K562 (cell line): Measurements from ENCODE around the gene POLR3E. TPM values are rescaled to one million over a fixed set of nuclear protein-coding genes. Genes with fewer than 3 reads are reported as not detected.

Source experiments
- ATAC-seq: fragments of 200-7000 bp; cut with Tn5 transposase; 3 replicates; pipeline ENCODE4 v1.9.1; 2020; ENCODE audit warnings: moderate library complexity
- BruUV-seq: library from RNA; stranded (reverse); fragments of 400-500 nt; replicated peaks from 2 replicates; lab custom pipeline; 2021; lab: Mats Ljungman, UMichigan
- CTCF ChIA-PET: fragments of 300-600 bp; formaldehyde crosslinking; extraction: SDS; loops from one replicate; lab custom pipeline; 2021; ENCODE audit warnings: low intra/inter-chr PET ratio; lab: Yijun Ruan, JAX
- POLR2A ChIA-PET: fragments of 300-600, 350-650 bp; sonication (Branson Sonifier 250); formaldehyde crosslinking; extraction: SDS; loops from one replicate; lab custom pipeline; 2021; ENCODE audit warnings: antibody characterized with exemption, inconsistent platforms; lab: Yijun Ruan, JAX
- DNase-seq, 4 experiments: peaks; one replicate each; pipeline versions ENCODE4 v3.0.0 to v3.0.0-alpha.2; 2011 to 2018; ENCODE audit warnings: low spot score in 3 of 4, mixed read lengths in 3 of 4; ENCODE audit errors: extremely low read depth in 1 of 4
- FAIRE-seq: peaks from 2 replicates; lab custom pipeline; 2011; peaks lifted over from hg19 to GRCh38; lab: Jason Lieb, UNC
- H2AFZ ChIP-seq: 2 replicates; pipeline ENCODE4 v1.6.0; 2011; ENCODE audit warnings: low read depth, low read length, control low read depth, inconsistent platforms
- H3K27ac ChIP-seq: fragments of 200-600 bp; 3 replicates; pipeline ENCODE4 v1.8.0; 2011; ENCODE audit warnings: low read depth, mild to moderate bottlenecking, control low read depth, inconsistent platforms, low read length, moderate library complexity, mixed read lengths; ENCODE audit errors: extremely low read depth
- H3K27me3 ChIP-seq, 2 experiments: fragments of 300-600 bp in 1 of 2; 2 replicates in 1 of 2; 3 replicates in 1 of 2; pipeline versions ENCODE4 v1.6.0 to v1.8.0; 2011; ENCODE audit warnings: inconsistent platforms in 2 of 2, low read length in 2 of 2, mild to moderate bottlenecking in 1 of 2, mixed read lengths in 1 of 2, moderate library complexity in 1 of 2; ENCODE audit not compliant: control insufficient read depth in 2 of 2, insufficient read depth in 2 of 2
- H3K36me3 ChIP-seq: fragments of 300-600 bp; 3 replicates; pipeline ENCODE4 v1.8.0; 2011; ENCODE audit warnings: mild to moderate bottlenecking, low read length, inconsistent platforms; ENCODE audit not compliant: control insufficient read depth, insufficient read depth
- H3K4me1 ChIP-seq, 2 experiments: fragments of 200-600 bp in 1 of 2; replicated peaks in 1 of 2; 2 replicates in 1 of 2; 3 replicates in 1 of 2; pipeline versions ENCODE4 v1.5.1 to v1.8.0; 2011; ENCODE audit warnings: inconsistent platforms in 2 of 2, low read length in 2 of 2, mild to moderate bottlenecking in 1 of 2, mixed read lengths in 1 of 2, moderate library complexity in 1 of 2; ENCODE audit not compliant: control insufficient read depth in 2 of 2, insufficient read depth in 2 of 2
- H3K4me2 ChIP-seq: 2 replicates; pipeline ENCODE4 v1.6.1; 2011; ENCODE audit warnings: low read length, control low read depth, inconsistent platforms, mixed read lengths; ENCODE audit not compliant: insufficient read depth
- H3K4me3 ChIP-seq: fragments of 200-600 bp; sonication (generic), shearing (Covaris generic); 2 replicates; pipeline ENCODE4 v1.5.1; 2016; ENCODE audit warnings: control low read depth, inconsistent platforms
- H3K79me2 ChIP-seq: fragments of 200-600 bp; 3 replicates; pipeline ENCODE4 v1.8.0; 2011; ENCODE audit warnings: low read length, inconsistent platforms; ENCODE audit not compliant: control insufficient read depth, insufficient read depth
- H3K9ac ChIP-seq, 2 experiments: 2 replicates each; pipeline versions ENCODE4 v1.6.0 to v1.6.1; 2011; ENCODE audit warnings: low read depth in 2 of 2, low read length in 2 of 2, control low read depth in 1 of 2, inconsistent platforms in 1 of 2, mild to moderate bottlenecking in 1 of 2, mixed read lengths in 1 of 2; ENCODE audit not compliant: insufficient read depth in 1 of 2
- H3K9me1 ChIP-seq: one replicate; pipeline ENCODE4 v1.6.0; 2011; ENCODE audit warnings: inconsistent platforms, mild to moderate bottlenecking, low read length, moderate library complexity; ENCODE audit not compliant: control insufficient read depth, insufficient read depth
- H3K9me3 ChIP-seq: replicated peaks from 2 replicates; pipeline ENCODE4 v1.5.1; 2011; ENCODE audit warnings: low read depth, low read length, inconsistent platforms; ENCODE audit not compliant: control insufficient read depth, insufficient read depth
- H4K20me1 ChIP-seq: replicated peaks from 2 replicates; pipeline ENCODE4 v1.6.1; 2011; ENCODE audit warnings: low read length, inconsistent platforms, mixed read lengths; ENCODE audit not compliant: control insufficient read depth, insufficient read depth
- ARID1B ChIP-seq: fragments of 450-650 bp; IDR thresholded peaks from 2 replicates; pipeline ENCODE4 v1.6.1; 2016; ENCODE audit warnings: antibody characterized with exemption, mild to moderate bottlenecking, inconsistent platforms
- FOXK2 ChIP-seq, 2 experiments: fragments of 450-650 bp; IDR thresholded peaks in 1 of 2; conservative IDR thresholded peaks in 1 of 2; 2 replicates each; pipeline ENCODE4 v1.6.1; 2016; ENCODE audit warnings: low read depth in 2 of 2, mild to moderate bottlenecking in 1 of 2
- HMGN3 ChIP-seq: IDR thresholded peaks from 2 replicates; pipeline ENCODE4 v1.6.1; 2011; ENCODE audit warnings: borderline replicate concordance, low read depth, mild to moderate bottlenecking, mixed read lengths, low read length; ENCODE audit not compliant: insufficient read length; ENCODE audit errors: extremely low read depth
- NBN ChIP-seq: fragments of 450-650 bp; IDR thresholded peaks from 2 replicates; pipeline ENCODE4 v1.6.1; 2016; ENCODE audit warnings: low read depth, mild to moderate bottlenecking
- OTX1 ChIP-seq: fragments of 450-650 bp; formaldehyde crosslinking; IDR thresholded peaks from 2 replicates; pipeline ENCODE4 v1.4.0; 2022; ENCODE audit warnings: mild to moderate bottlenecking
- ZBTB8A ChIP-seq: fragments of 450-650 bp; IDR thresholded peaks from 2 replicates; pipeline ENCODE4 v1.6.1; 2018; ENCODE audit warnings: mild to moderate bottlenecking, moderate library complexity; ENCODE audit not compliant: partially characterized antibody
- ZFPM2 ChIP-seq: fragments of 250-450 bp; sonication (Bioruptor Pico); IDR thresholded peaks from 2 replicates; pipeline ENCODE4 v1.5.1; 2022; ENCODE audit warnings: mild to moderate bottlenecking
- ZNF740 ChIP-seq, 3 experiments: fragments of 200-800 bp in 1 of 3; sonication (Bioruptor generic) in 1 of 3; sonication (generic) in 1 of 3; formaldehyde crosslinking in 1 of 3; IDR thresholded peaks; 2 replicates each; pipeline versions ENCODE4 v1.6.1 to v1.8.0; 2016 to 2022; ENCODE audit warnings: mild to moderate bottlenecking in 2 of 3, missing compliant biosample characterization in 2 of 3, missing genetic modification characterization in 2 of 3, missing genetic modification reagents in 1 of 3
- ZNF785 ChIP-seq: fragments of 250-450 bp; sonication (Bioruptor Pico); IDR thresholded peaks from 2 replicates; pipeline ENCODE4 v1.4.0; 2020; ENCODE audit warnings: mild to moderate bottlenecking
- in situ Hi-C: fragments of 300-500 bp; cut with MboI; formaldehyde crosslinking; loops from 4 replicates; pipeline ENCODE4 v1.15.0; 2018; ENCODE audit warnings: inconsistent platforms, mixed read lengths
- intact Hi-C: fragments of 100-400 bp; cut with micrococcal nuclease; formaldehyde crosslinking; loops from 2 replicates; pipeline ENCODE4 v1.14.2; 2022
- polyA plus RNA-seq, 8 experiments: library from polyadenylated mRNA; depleted of rRNA in 4 of 8; stranded (reverse) in 5 of 8; unstranded in 3 of 8; fragments of >200 nt; fragmentation: Nextera tagmentation in 2 of 8; fragmentation: Illumina TruSeq in 1 of 8; extraction: Ambion mirVana in 2 of 8; extraction: Trizol in 1 of 8; gene quantifications; 2 replicates each; pipeline versions ENCODE4 v1.2.1 to v1.2.3, GENCODE V29; 2011 to 2014; ENCODE audit warnings: inconsistent platforms in 1 of 8, missing spikeins in 1 of 8
- total RNA-seq, 7 experiments: library from RNA; depleted of rRNA in 6 of 7; stranded (reverse); fragments of >200 nt in 6 of 7; fragmentation: Illumina TruSeq in 2 of 7; extraction: Trizol in 2 of 7; gene quantifications; 2 replicates each; pipeline versions ENCODE4 v1.2.1 to v1.2.3, GENCODE V29; 2011 to 2021; ENCODE audit warnings: low replicate concordance in 1 of 7
- TF ChIP-seq, protein P1 (sequence below), 3 experiments: fragments of 200-800 bp in 1 of 3; fragments of 250-450 bp in 1 of 3; fragments of 450-650 bp in 1 of 3; sonication (Bioruptor Pico) in 1 of 3; sonication (Bioruptor generic) in 1 of 3; formaldehyde crosslinking in 1 of 3; IDR thresholded peaks; 2 replicates each; pipeline versions ENCODE4 v1.6.1 to v1.8.0; 2016 to 2022; ENCODE audit warnings: mild to moderate bottlenecking in 2 of 3, missing genetic modification characterization in 2 of 3, missing compliant biosample characterization in 1 of 3, moderate library complexity in 1 of 3

The POLR3E gene
- total and polyA plus RNA-seq, 9 of the 15 experiments (the other 6 are each of a cell fraction or from before 2014, with no cell fraction given) = 17.7 to 151 (median 82.6) TPM

DNA sequence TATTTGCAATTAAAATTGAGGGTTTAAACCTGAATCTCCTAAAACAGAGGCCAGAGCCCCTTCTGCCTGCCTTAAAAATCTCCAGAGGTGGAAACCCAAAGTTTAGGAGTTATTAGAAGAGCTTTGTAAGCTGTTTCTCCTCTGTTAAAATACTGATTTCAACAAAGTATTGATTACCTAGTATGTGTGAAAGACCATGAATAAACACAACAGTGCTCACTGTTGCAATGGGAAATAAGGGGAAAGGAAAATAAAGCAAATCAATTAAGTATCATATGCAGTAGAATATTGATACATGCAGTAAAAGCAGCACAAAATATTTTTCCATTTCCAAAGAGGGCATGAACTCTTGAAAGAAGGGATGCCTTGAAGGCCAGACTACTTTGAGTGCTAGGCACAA is 62.5 kb downstream of the POLR3E start:
- Histone ChIP-seq H3K4me2 (no peak overlapping the region), H3K9me3 (no peaks in the 10 kb centered on the region), H2AFZ (no peak overlapping the region), H3K9me1 (peaks cover 3% of the 10 kb centered on the region), H3K27ac (no peak overlapping the region), H3K9ac (no peak overlapping the region), H3K27me3 (no peaks in the 10 kb centered on the region), H3K4me3 (no peak overlapping the region), H4K20me1 (no peaks in the 10 kb centered on the region), H3K36me3 (peaks cover 58% of the 10 kb centered on the region), H3K4me1 (peaks cover 0 to 7% of the 10 kb centered on the region in 2 experiments; a peak in 3 of 5 replicates), H3K79me2 (peaks cover 7% of the 10 kb centered on the region; the same call in 1 of the 3 replicates)
- POLR2A ChIA-PET = interaction anchor here (3.2 kb wide), 1 partner anchor 13 kb away, joined by 13 read pairs; no protein-coding TSS in a partner anchor
- in situ Hi-C loops (no loop called here), intact Hi-C loops (no loop called here)
- FAIRE-seq (no peak), ATAC-seq (no peak), DNase-seq (no peak)
- CTCF ChIA-PET = no interaction called here
- no TSS peak for BruUV-seq
- TF ChIP-seq ZFPM2 (CRISPR knock-in tag) (no peak), FOXK2 (conservative IDR thresholded peaks at IDR 0.05 in 1 of 2, IDR thresholded peaks at IDR 0.05 in 1 of 2; ENCODE audit: low read depth in 2 of 2) (no peak), ARID1B (no peak), ZNF785 (CRISPR knock-in tag) (no peak), NBN (no peak), HMGN3 (no peak), ZBTB8A (no peak), ZNF740 (CRISPR knock-in tag; IDR thresholded peaks at IDR 0.05) (no peak), ZNF740 (tag; IDR thresholded peaks at IDR 0.05) (no peak), OTX1 (CRISPR knock-in tag) (no peak)
- TF ChIP-seq, protein P1, sequence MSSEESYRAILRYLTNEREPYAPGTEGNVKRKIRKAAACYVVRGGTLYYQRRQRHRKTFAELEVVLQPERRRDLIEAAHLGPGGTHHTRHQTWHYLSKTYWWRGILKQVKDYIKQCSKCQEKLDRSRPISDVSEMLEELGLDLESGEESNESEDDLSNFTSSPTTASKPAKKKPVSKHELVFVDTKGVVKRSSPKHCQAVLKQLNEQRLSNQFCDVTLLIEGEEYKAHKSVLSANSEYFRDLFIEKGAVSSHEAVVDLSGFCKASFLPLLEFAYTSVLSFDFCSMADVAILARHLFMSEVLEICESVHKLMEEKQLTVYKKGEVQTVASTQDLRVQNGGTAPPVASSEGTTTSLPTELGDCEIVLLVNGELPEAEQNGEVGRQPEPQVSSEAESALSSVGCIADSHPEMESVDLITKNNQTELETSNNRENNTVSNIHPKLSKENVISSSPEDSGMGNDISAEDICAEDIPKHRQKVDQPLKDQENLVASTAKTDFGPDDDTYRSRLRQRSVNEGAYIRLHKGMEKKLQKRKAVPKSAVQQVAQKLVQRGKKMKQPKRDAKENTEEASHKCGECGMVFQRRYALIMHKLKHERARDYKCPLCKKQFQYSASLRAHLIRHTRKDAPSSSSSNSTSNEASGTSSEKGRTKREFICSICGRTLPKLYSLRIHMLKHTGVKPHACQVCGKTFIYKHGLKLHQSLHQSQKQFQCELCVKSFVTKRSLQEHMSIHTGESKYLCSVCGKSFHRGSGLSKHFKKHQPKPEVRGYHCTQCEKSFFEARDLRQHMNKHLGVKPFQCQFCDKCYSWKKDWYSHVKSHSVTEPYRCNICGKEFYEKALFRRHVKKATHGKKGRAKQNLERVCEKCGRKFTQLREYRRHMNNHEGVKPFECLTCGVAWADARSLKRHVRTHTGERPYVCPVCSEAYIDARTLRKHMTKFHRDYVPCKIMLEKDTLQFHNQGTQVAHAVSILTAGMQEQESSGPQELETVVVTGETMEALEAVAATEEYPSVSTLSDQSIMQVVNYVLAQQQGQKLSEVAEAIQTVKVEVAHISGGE (CRISPR knock-in tag; IDR thresholded peaks at IDR 0.05) = no peak
